ENCODE measurements around the gene PPCS. TPM values are rescaled to one million over a fixed set of nuclear protein-coding genes. Genes with fewer than 3 reads are reported as not detected.

PPCS gene
- total RNA-seq, 1 experiment from 2014 or later: 53.6 TPM

Other genes starting within 250 kb of the PPCS start
- 27.9 and 32.3 TPM in 2 replicates for gene FOXJ3, start 121.3 kb upstream of the PPCS start, total RNA-seq (2014; rRNA removed; shearing (Covaris generic))
- gene RIMKLA, start 75.8 kb upstream of the PPCS start, total RNA-seq (2014; rRNA removed; shearing (Covaris generic)): under 0.01 TPM in 1 of 2 replicates, not detected in the other
- not detected in 2 replicates for gene ZMYND12, start 521 bp upstream of the PPCS start, total RNA-seq (2014; rRNA removed; shearing (Covaris generic))
- 0.13 TPM in 1 of 2 replicates, not detected in the other for gene CCDC30, start 6.7 kb downstream of the PPCS start, total RNA-seq (2014; rRNA removed; shearing (Covaris generic))
- 68.4 and 110 TPM in 2 replicates for gene PPIH, start 201.9 kb downstream of the PPCS start, total RNA-seq (2014; rRNA removed; shearing (Covaris generic))
- gene YBX1, start 225.9 kb downstream of the PPCS start, total RNA-seq (2014; rRNA removed; shearing (Covaris generic)): 838 and 1,346 TPM in 2 replicates